Measurements from ENCODE around the gene REM2.

- TF ChIP-seq, protein P1, sequence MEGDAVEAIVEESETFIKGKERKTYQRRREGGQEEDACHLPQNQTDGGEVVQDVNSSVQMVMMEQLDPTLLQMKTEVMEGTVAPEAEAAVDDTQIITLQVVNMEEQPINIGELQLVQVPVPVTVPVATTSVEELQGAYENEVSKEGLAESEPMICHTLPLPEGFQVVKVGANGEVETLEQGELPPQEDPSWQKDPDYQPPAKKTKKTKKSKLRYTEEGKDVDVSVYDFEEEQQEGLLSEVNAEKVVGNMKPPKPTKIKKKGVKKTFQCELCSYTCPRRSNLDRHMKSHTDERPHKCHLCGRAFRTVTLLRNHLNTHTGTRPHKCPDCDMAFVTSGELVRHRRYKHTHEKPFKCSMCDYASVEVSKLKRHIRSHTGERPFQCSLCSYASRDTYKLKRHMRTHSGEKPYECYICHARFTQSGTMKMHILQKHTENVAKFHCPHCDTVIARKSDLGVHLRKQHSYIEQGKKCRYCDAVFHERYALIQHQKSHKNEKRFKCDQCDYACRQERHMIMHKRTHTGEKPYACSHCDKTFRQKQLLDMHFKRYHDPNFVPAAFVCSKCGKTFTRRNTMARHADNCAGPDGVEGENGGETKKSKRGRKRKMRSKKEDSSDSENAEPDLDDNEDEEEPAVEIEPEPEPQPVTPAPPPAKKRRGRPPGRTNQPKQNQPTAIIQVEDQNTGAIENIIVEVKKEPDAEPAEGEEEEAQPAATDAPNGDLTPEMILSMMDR (IDR thresholded peaks at IDR 0.05), result no peak
- no peak for TF ChIP-seq EP300 (IDR thresholded peaks at IDR 0.05)
Measured at GRCh38 chr14:22887990-22888378, 5.0 kb downstream of the REM2 start.
